ENCODE data around the gene RPL4. TPM values are rescaled to one million over a fixed set of nuclear protein-coding genes. Genes with fewer than 3 reads are reported as not detected.

Gene RPL4
- total and polyA plus RNA-seq, 9 of the 15 experiments (the other 6 are each of a cell fraction or from before 2014, with no cell fraction given): 2,055 to 7,760 (median 5,069) TPM

DNA sequence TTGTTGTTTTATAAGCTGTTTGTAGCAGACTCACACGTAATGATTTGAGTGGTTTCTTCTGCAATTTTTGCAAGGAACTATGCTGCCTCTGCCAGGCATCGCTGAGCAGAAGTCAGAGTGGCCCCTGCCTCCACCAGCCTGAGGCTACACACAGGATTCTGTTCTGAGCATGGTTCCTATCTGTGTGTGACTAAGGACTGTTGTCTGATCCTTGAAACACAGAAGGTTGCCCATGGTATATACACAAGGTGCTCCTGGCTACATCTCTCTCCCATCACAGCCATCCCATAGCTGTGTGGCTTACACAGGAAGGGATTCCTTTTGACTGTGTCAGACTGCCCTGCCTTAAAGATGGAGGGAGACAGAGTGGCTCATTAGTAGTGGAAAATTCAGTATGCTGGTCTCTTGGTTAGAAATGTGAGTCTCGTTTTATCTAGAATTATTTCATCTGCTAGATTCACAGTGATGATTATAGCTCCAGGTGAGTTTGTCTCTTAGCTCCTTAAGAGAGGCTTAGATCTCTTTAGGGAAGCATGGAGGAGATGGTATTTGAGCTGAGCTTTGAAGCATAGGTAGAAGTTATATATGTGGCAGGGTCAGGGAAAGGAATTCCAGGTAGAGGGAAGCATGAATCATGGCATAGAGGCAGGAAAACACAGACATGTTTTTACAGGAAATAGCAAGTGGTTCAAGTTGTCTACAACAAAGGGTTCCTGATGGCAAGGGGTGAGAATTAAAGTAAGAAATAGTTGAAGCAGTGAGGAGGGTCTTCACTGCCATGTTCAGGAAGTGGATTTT lies 44.6 kb downstream of the RPL4 start:
- H3K27me3 ChIP-seq (ENCODE audit: control insufficient read depth in 2 of 2, insufficient read depth in 2 of 2, low read length in 2 of 2): no peaks in the 10 kb centered on the region
- H3K4me1 ChIP-seq (replicated peaks in 1 of 2; ENCODE audit: control insufficient read depth in 2 of 2, insufficient read depth in 2 of 2, low read length in 2 of 2): no peaks in the 10 kb centered on the region
- ChIA-PET POLR2A (interaction anchor here (0.6 to 1.5 kb wide), 5 partner anchors 9 to 240 kb away, joined by 3 to 5 read pairs (median 3); partner anchors contain the start of gene SNAPC5), CTCF (ENCODE audit: low intra/inter-chr PET ratio) (no interaction called here)
- BruUV-seq (replicated peaks): no TSS peak
- TF ChIP-seq BRCA1 (IDR thresholded peaks at IDR 0.05) (no peak), BRCA1 (CRISPR knock-in tag; IDR thresholded peaks at IDR 0.05) (no peak), MCM5 (IDR thresholded peaks at IDR 0.05; ENCODE audit: low read depth) (no peak), POLR3G (IDR thresholded peaks at IDR 0.05; ENCODE audit: extremely low read depth, insufficient read length, insufficient replicate concordance) (no peak), JUNB (CRISPR knock-in tag; conservative IDR thresholded peaks at IDR 0.05) (no peak), ARNT (IDR thresholded peaks at IDR 0.05) (no peak)
- TF ChIP-seq, protein P1, sequence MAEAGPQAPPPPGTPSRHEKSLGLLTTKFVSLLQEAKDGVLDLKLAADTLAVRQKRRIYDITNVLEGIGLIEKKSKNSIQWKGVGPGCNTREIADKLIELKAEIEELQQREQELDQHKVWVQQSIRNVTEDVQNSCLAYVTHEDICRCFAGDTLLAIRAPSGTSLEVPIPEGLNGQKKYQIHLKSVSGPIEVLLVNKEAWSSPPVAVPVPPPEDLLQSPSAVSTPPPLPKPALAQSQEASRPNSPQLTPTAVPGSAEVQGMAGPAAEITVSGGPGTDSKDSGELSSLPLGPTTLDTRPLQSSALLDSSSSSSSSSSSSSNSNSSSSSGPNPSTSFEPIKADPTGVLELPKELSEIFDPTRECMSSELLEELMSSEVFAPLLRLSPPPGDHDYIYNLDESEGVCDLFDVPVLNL (CRISPR knock-in tag; IDR thresholded peaks at IDR 0.05; ENCODE audit: low read depth): no peak
- 73% methylated on average over 3 of the region's 3 CpGs for WGBS (ENCODE audit: insufficient coverage, low coverage, missing lambda C conversion rate)
- H3K9ac ChIP-seq (ENCODE audit: insufficient read depth in 1 of 2, low read depth in 2 of 2, low read length in 2 of 2): no peak overlapping the region
- peaks cover 14% of the 10 kb centered on the region; the same call in 1 of the 3 replicates for H3K36me3 ChIP-seq (ENCODE audit: control insufficient read depth, insufficient read depth, low read length)
- FAIRE-seq: no peak
- no peak for ATAC-seq
- H3K9me3 ChIP-seq (replicated peaks; ENCODE audit: control insufficient read depth, insufficient read depth, low read depth, low read length): no peaks in the 10 kb centered on the region; the same call in 1 of the 2 replicates
- DNase-seq (ENCODE audit: extremely low read depth in 1 of 4, low spot score in 3 of 4): no peak
- no peak overlapping the region for H2AFZ ChIP-seq (ENCODE audit: low read depth, low read length)
- no peaks in the 10 kb centered on the region for H4K20me1 ChIP-seq (replicated peaks; ENCODE audit: control insufficient read depth, insufficient read depth, low read length)
- H3K4me2 ChIP-seq (ENCODE audit: insufficient read depth, low read length): no peak overlapping the region
- in situ Hi-C loops (cut with MboI): no loop called here
- intact Hi-C loops (cut with micrococcal nuclease): no loop called here
- H3K27ac ChIP-seq (ENCODE audit: extremely low read depth, low read depth, low read length): no peak overlapping the region
- no peaks in the 10 kb centered on the region for H3K79me2 ChIP-seq (ENCODE audit: control insufficient read depth, insufficient read depth, low read length)
- no peaks in the 10 kb centered on the region for H3K9me1 ChIP-seq (ENCODE audit: control insufficient read depth, insufficient read depth, low read length)
- H3K4me3 ChIP-seq: no peak overlapping the region
